Activated B cell treated with CpG ODN at 0.5 μM for 24 hours (primary cell): ENCODE measurements around the gene PPP1R3G. TPM values are rescaled to one million over a fixed set of nuclear protein-coding genes. Genes with fewer than 3 reads are reported as not detected.

Source experiments
- ATAC-seq: fragments of 200-7000 bp; cut with Tn5 transposase; one replicate; pipeline ENCODE4 v1.10.0; 2021; ENCODE audit warnings: low read depth, mild to moderate bottlenecking, moderate library complexity
- CTCF ChIA-PET: fragments of 350-600 bp; sonication (Branson Sonifier 250); formaldehyde crosslinking; loops from one replicate; lab custom pipeline; 2021; ENCODE audit warnings: antibody characterized with exemption; lab: Charles Lee
- POLR2A ChIA-PET: fragments of 350-600 bp; sonication (Branson Sonifier 250); formaldehyde crosslinking; loops from one replicate; lab custom pipeline; 2021; ENCODE audit warnings: antibody characterized with exemption; lab: Charles Lee
- DNase-seq: peaks from one replicate; pipeline ENCODE4 v3.0.0; 2022
- H3K27ac Mint-ChIP-seq: one replicate; pipeline ENCODE4 v1.8.0; 2020; ENCODE audit warnings: mixed read lengths
- H3K27me3 Mint-ChIP-seq: one replicate; pipeline ENCODE4 v1.8.0; 2021; ENCODE audit warnings: mixed read lengths
- H3K36me3 Mint-ChIP-seq: one replicate; pipeline ENCODE4 v1.8.0; 2021; ENCODE audit warnings: low read depth, mixed read lengths
- H3K4me1 Mint-ChIP-seq: one replicate; pipeline ENCODE4 v1.8.0; 2021; ENCODE audit warnings: mixed read lengths
- H3K4me3 Mint-ChIP-seq: one replicate; pipeline ENCODE4 v1.8.0; 2020; ENCODE audit warnings: mild to moderate bottlenecking, mixed read lengths
- H3K9me3 Mint-ChIP-seq: one replicate; pipeline ENCODE4 v1.8.0; 2020; ENCODE audit warnings: mixed read lengths
- CTCF ChIP-seq: fragments of 200-600 bp; IDR thresholded peaks from one replicate; pipeline ENCODE4 v1.8.0; 2022; ENCODE audit warnings: antibody characterized with exemption, mild to moderate bottlenecking
- intact Hi-C: fragments of 100-400 bp; cut with micrococcal nuclease; formaldehyde crosslinking; loops from one replicate; pipeline ENCODE4 v1.15.1; 2024
- total RNA-seq: library from RNA; stranded (reverse); gene quantifications from 2 replicates; pipeline ENCODE4 v1.2.3, GENCODE V29; 2022

Gene PPP1R3G
- total RNA-seq, 1 donor from 2014 or later, result 0.11 TPM

DNA sequence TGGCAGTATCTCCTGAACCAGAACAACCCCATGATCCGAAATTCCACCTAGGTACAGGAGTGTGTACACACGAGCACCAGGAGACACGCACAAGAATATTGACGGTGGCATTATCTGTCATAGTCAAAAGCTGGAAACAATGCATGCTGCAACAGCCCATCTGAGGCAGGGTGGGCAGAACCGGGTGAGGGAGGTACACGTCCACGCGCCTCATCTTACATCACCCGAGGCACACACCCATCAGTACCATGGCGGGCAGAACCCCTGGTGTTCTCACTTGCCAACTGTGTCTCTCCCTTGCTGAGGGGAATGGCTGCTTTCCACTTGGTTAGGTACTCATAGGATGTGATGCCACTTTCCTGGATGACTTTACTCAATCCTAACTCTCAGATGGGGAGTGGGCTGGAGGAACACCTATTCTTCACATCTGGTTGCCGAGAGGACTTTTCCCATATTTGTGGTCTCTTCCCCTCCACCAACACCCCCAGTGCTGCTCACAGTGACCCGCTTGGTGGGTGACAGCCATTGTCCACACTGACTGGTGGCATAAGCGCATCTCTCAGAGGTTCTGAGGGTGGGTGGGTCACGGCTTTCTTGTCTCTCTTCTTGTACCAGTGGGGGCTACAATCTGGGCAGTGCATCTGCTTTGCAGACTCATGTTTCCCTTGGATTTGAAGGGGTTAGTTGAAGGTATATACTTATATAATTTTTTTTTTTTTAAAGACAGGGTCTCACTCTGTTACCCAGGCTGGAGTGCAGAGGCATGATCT lies 13.5 kb downstream of the PPP1R3G start:
- H3K4me1 Mint-ChIP-seq, result peaks cover 30% of the 10 kb centered on the region
- no peaks in the 10 kb centered on the region for H3K36me3 Mint-ChIP-seq
- intact Hi-C loops, result no loop called here
- no peak overlapping the region for H3K27ac Mint-ChIP-seq
- H3K9me3 Mint-ChIP-seq, result no peaks in the 10 kb centered on the region
- DNase-seq (no peak), ATAC-seq (no peak)
- TF ChIP-seq CTCF, result no peak
- no peaks in the 10 kb centered on the region for H3K27me3 Mint-ChIP-seq
- ChIA-PET POLR2A (no interaction called here), CTCF (no interaction called here)
- no peak overlapping the region for H3K4me3 Mint-ChIP-seq

DNA sequence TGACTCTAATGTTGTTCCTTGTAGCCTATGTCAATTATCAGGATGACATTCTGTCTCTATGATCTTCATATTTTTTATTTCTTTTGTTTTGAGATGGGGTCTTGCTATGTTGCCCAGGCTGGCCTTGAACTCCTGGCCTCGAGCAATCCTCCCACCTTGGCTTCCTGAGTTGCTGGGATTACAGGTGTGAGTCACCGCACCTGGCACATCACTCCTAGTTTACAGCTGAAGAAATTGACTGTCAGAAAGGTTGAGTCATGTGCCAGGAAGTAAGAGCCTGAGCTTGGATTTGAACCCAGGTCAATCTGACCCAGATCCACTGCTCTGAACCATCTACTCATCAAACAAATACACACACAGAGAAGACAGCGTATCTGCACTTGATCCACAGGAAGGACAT lies 14.4 kb downstream of the PPP1R3G start:
- ATAC-seq, result no peak
- no peak overlapping the region for H3K27ac Mint-ChIP-seq
- intact Hi-C loops, result no loop called here

GRCh38 chr6:5100806-5101205 lies 15.7 kb downstream of the PPP1R3G start:
- H3K4me1 Mint-ChIP-seq, result peaks cover 12% of the 10 kb centered on the region
- POLR2A ChIA-PET, result no interaction called here

More for the DNA sequence above, 14.4 kb downstream of the PPP1R3G start:
- ChIA-PET CTCF (no interaction called here), POLR2A (no interaction called here)
- H3K27me3 Mint-ChIP-seq, result no peaks in the 10 kb centered on the region
- H3K4me3 Mint-ChIP-seq, result no peak overlapping the region
- TF ChIP-seq CTCF, result no peak
- no peaks in the 10 kb centered on the region for H3K36me3 Mint-ChIP-seq
- DNase-seq, result no peak
- H3K4me1 Mint-ChIP-seq, result peaks cover 23% of the 10 kb centered on the region
- H3K9me3 Mint-ChIP-seq, result no peaks in the 10 kb centered on the region

DNA sequence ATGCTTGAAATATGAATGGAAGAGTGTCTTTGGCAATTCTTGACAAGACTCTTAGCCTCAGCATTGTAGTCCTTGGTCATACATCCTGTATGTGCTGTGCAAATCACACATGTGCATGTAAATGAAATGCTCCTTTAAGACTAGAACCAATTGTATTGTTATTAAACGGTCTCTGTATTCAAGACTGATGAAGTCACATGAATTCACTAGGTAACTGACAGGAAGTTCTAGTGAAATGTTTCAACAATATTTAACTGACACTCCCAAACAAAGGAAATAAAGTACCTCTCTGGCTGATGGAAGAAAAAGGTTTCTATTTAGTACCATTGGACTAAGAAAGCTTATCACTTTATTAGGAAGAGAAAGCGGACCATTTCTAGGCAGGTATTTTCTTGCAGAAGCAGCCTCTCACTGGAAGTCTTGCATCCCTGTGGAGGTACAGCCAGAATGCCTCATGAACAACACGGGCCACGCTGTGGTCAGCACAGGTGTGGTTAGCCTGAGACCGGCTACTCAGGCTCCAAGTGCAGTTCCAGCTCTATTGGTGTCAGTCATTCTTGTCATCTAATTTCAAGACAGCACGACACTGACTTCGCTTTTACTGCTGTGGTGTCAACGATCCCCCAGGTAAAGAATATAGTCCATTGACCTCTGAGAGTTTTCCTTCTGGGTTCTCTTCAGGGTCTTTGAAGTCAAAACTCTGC lies 17.3 kb downstream of the PPP1R3G start:
- intact Hi-C loops, result no loop called here
- DNase-seq (no peak), ATAC-seq (no peak)
- TF ChIP-seq CTCF, result no peak
- no peak overlapping the region for H3K27ac Mint-ChIP-seq
- H3K36me3 Mint-ChIP-seq, result no peaks in the 10 kb centered on the region
- no peak overlapping the region for H3K4me3 Mint-ChIP-seq
- no peaks in the 10 kb centered on the region for H3K9me3 Mint-ChIP-seq
- CTCF ChIA-PET, result no interaction called here
- POLR2A ChIA-PET, result no interaction called here
- no peaks in the 10 kb centered on the region for H3K4me1 Mint-ChIP-seq
- no peaks in the 10 kb centered on the region for H3K27me3 Mint-ChIP-seq

More at GRCh38 chr6:5100806-5101205, 15.7 kb downstream of the PPP1R3G start:
- H3K4me3 Mint-ChIP-seq, result no peak overlapping the region
- CTCF ChIA-PET, result no interaction called here
- intact Hi-C loops, result no loop called here
- TF ChIP-seq CTCF, result no peak
- no peaks in the 10 kb centered on the region for H3K9me3 Mint-ChIP-seq
- no peaks in the 10 kb centered on the region for H3K36me3 Mint-ChIP-seq
- DNase-seq (no peak), ATAC-seq (no peak)
- no peak overlapping the region for H3K27ac Mint-ChIP-seq
- H3K27me3 Mint-ChIP-seq, result no peaks in the 10 kb centered on the region

GRCh38 chr6:5103250-5103649 lies 18.1 kb downstream of the PPP1R3G start:
- no peak for ATAC-seq
- Mint-ChIP-seq H3K27me3 (no peaks in the 10 kb centered on the region), H3K4me3 (no peak overlapping the region), H3K4me1 (no peaks in the 10 kb centered on the region), H3K27ac (no peak overlapping the region), H3K9me3 (no peaks in the 10 kb centered on the region), H3K36me3 (no peaks in the 10 kb centered on the region)
- no peak for DNase-seq
- no peak for TF ChIP-seq CTCF
- intact Hi-C loops, result no loop called here
- CTCF ChIA-PET, result no interaction called here
- POLR2A ChIA-PET, result interaction anchor here (0.6 to 0.7 kb wide), 2 partner anchors 13 to 95 kb away, joined by 3 to 4 read pairs; no protein-coding TSS in a partner anchor
